Renal cortex interstitium (tissue), 15 donors: ENCODE data around the gene PCNP. TPM values are rescaled to one million over a fixed set of nuclear protein-coding genes. Genes with fewer than 3 reads are reported as not detected.
"Not testable (repeated sequence)": the region's sequence is repeated elsewhere in the genome, so short reads cannot be mapped to it uniquely, and the experiment has no call there.

Experiments
- DNase-seq, 11 donors: peaks; one replicate each; pipeline ENCODE4 v3.0.0-alpha.2; 2013; ENCODE audit warnings: low read depth in 9 of 11, low spot score in 4 of 11; ENCODE audit errors: extremely low read depth in 1 of 11
- long read RNA-seq, 16 experiments: transcript quantifications; one replicate each; lab custom pipeline, GENCODE V29; 2026
- polyA plus RNA-seq, 3 donors: library from polyadenylated mRNA; unstranded; fragments of 120-200 nt; gene quantifications; one replicate each; pipeline ENCODE4 v1.2.1, GENCODE V29; 2013; ENCODE audit not compliant: insufficient read length in 3 of 3

Gene PCNP
- 100 to 1,000 TPM; 197 to 242 (median 212) TPM for polyA plus RNA-seq
- long read RNA-seq, donor 1, transcript PCNP-201 (5 exons, 2,342 nt): minor isoform, 7 of 40 reads
- long read RNA-seq, donor 1, transcript PCNP-204 (4 exons, 2,028 nt): minor isoform, 7 of 40 reads
- long read RNA-seq, donor 1, transcript PCNP-202 (5 exons, 2,165 nt): major isoform, 23 of 40 reads
- long read RNA-seq, donor 1, partial matches to known transcripts: 0 of 40 reads
- long read RNA-seq, donor 1, other reads (novel, unspliced or antisense): 0 of 40 reads
- long read RNA-seq, donor 2, transcript PCNP-201 (5 exons, 2,342 nt): major isoform, 20 of 35 reads
- long read RNA-seq, donor 2, transcript PCNP-202 (5 exons, 2,165 nt): minor isoform, 8 of 35 reads
- long read RNA-seq, donor 2, partial matches to known transcripts: 0 of 35 reads
- long read RNA-seq, donor 2, other reads (novel, unspliced or antisense): 0 of 35 reads
- long read RNA-seq, donor 3, transcript PCNP-204 (4 exons, 2,028 nt): minor isoform, 8 of 64 reads
- long read RNA-seq, donor 3, transcript PCNP-201 (5 exons, 2,342 nt): major isoform, 33 of 64 reads
- long read RNA-seq, donor 3, transcript PCNP-202 (5 exons, 2,165 nt): minor isoform, 21 of 64 reads
- long read RNA-seq, donor 3, partial matches to known transcripts: 0 of 64 reads
- long read RNA-seq, donor 3, other reads (novel, unspliced or antisense): 0 of 64 reads
- long read RNA-seq, donor 4, transcript PCNP-202 (5 exons, 2,165 nt): minor isoform, 10 of 168 reads
- long read RNA-seq, donor 4, transcript PCNP-201 (5 exons, 2,342 nt): major isoform, 31 of 168 reads
- long read RNA-seq, donor 4, partial matches to known transcripts: 120 of 168 reads
- long read RNA-seq, donor 4, other reads (novel, unspliced or antisense): 0 of 168 reads
- long read RNA-seq, donor 5: 0 reads
- long read RNA-seq, donor 6, transcript PCNP-202 (5 exons, 2,165 nt): minor isoform, 11 of 2,454 reads
- long read RNA-seq, donor 6, transcript PCNP-204 (4 exons, 2,028 nt): minor isoform, 14 of 2,454 reads
- long read RNA-seq, donor 6, transcript PCNP-201 (5 exons, 2,342 nt): major isoform, 29 of 2,454 reads
- long read RNA-seq, donor 6, partial matches to known transcripts: 2,395 of 2,454 reads
- long read RNA-seq, donor 6, other reads (novel, unspliced or antisense): 0 of 2,454 reads
- long read RNA-seq, donor 7, transcript PCNP-202 (5 exons, 2,165 nt): minor isoform, 21 of 260 reads
- long read RNA-seq, donor 7, transcript PCNP-201 (5 exons, 2,342 nt): major isoform, 28 of 260 reads
- long read RNA-seq, donor 7, partial matches to known transcripts: 203 of 260 reads
- long read RNA-seq, donor 7, other reads (novel, unspliced or antisense): 0 of 260 reads
- long read RNA-seq, donor 8, transcript PCNP-204 (4 exons, 2,028 nt): minor isoform, 9 of 91 reads
- long read RNA-seq, donor 8, transcript PCNP-202 (5 exons, 2,165 nt): minor isoform, 26 of 91 reads
- long read RNA-seq, donor 8, transcript PCNP-201 (5 exons, 2,342 nt): major isoform, 47 of 91 reads
- long read RNA-seq, donor 8, partial matches to known transcripts: 0 of 91 reads
- long read RNA-seq, donor 8, other reads (novel, unspliced or antisense): 0 of 91 reads
- long read RNA-seq, donor 9, transcript PCNP-201 (5 exons, 2,342 nt): major isoform, 37 of 1,329 reads
- long read RNA-seq, donor 9, transcript PCNP-202 (5 exons, 2,165 nt): minor isoform, 16 of 1,329 reads
- long read RNA-seq, donor 9, partial matches to known transcripts: 1,270 of 1,329 reads
- long read RNA-seq, donor 9, other reads (novel, unspliced or antisense): 0 of 1,329 reads
- long read RNA-seq, donor 10, transcript PCNP-201 (5 exons, 2,342 nt): major isoform, 21 of 47 reads
- long read RNA-seq, donor 10, transcript PCNP-204 (4 exons, 2,028 nt): minor isoform, 7 of 47 reads
- long read RNA-seq, donor 10, transcript PCNP-202 (5 exons, 2,165 nt): minor isoform, 14 of 47 reads
- long read RNA-seq, donor 10, partial matches to known transcripts: 0 of 47 reads
- long read RNA-seq, donor 10, other reads (novel, unspliced or antisense): 0 of 47 reads
- long read RNA-seq, donor 11, transcript PCNP-202 (5 exons, 2,165 nt): minor isoform, 13 of 41 reads
- long read RNA-seq, donor 11, transcript PCNP-201 (5 exons, 2,342 nt): major isoform, 20 of 41 reads
- long read RNA-seq, donor 11, partial matches to known transcripts: 0 of 41 reads
- long read RNA-seq, donor 11, other reads (novel, unspliced or antisense): 0 of 41 reads
- long read RNA-seq, donor 12, transcript PCNP-201 (5 exons, 2,342 nt): major isoform, 10 of 19 reads
- long read RNA-seq, donor 12, partial matches to known transcripts: 0 of 19 reads
- long read RNA-seq, donor 12, other reads (novel, unspliced or antisense): 0 of 19 reads
- long read RNA-seq, donor 13, transcript PCNP-201 (5 exons, 2,342 nt): major isoform, 36 of 77 reads
- long read RNA-seq, donor 13, transcript PCNP-202 (5 exons, 2,165 nt): minor isoform, 31 of 77 reads
- long read RNA-seq, donor 13, transcript PCNP-204 (4 exons, 2,028 nt): minor isoform, 5 of 77 reads
- long read RNA-seq, donor 13, partial matches to known transcripts: 0 of 77 reads
- long read RNA-seq, donor 13, other reads (novel, unspliced or antisense): 0 of 77 reads
- long read RNA-seq, donor 14, transcript PCNP-201 (5 exons, 2,342 nt): major isoform, 21 of 41 reads
- long read RNA-seq, donor 14, transcript PCNP-202 (5 exons, 2,165 nt): minor isoform, 11 of 41 reads
- long read RNA-seq, donor 14, transcript PCNP-204 (4 exons, 2,028 nt): minor isoform, 6 of 41 reads
- long read RNA-seq, donor 14, partial matches to known transcripts: 0 of 41 reads
- long read RNA-seq, donor 14, other reads (novel, unspliced or antisense): 0 of 41 reads
- long read RNA-seq, donor 15, transcript PCNP-202 (5 exons, 2,165 nt): minor isoform, 13 of 35 reads
- long read RNA-seq, donor 15, transcript PCNP-201 (5 exons, 2,342 nt): major isoform, 14 of 35 reads
- long read RNA-seq, donor 15, partial matches to known transcripts: 0 of 35 reads
- long read RNA-seq, donor 15, other reads (novel, unspliced or antisense): 0 of 35 reads
- long read RNA-seq, donor 16, transcript PCNP-207 (5 exons, 786 nt): minor isoform, 9 of 151 reads
- long read RNA-seq, donor 16, transcript PCNP-202 (5 exons, 2,165 nt): minor isoform, 41 of 151 reads
- long read RNA-seq, donor 16, transcript PCNP-204 (4 exons, 2,028 nt): minor isoform, 11 of 151 reads
- long read RNA-seq, donor 16, transcript PCNP-201 (5 exons, 2,342 nt): major isoform, 77 of 151 reads
- long read RNA-seq, donor 16, partial matches to known transcripts: 6 of 151 reads
- long read RNA-seq, donor 16, other reads (novel, unspliced or antisense): 0 of 151 reads

- peak; percentile 98 to 99 (median 99) for DNase-seq
These were observed at the start of gene PCNP for GRCh38 chr3:101573449-101574387. Gene PCNP, plus strand, starts transcription at chr3:101574180. Its CDS starts 36 bp downstream, at chr3:101574216.

DNA sequence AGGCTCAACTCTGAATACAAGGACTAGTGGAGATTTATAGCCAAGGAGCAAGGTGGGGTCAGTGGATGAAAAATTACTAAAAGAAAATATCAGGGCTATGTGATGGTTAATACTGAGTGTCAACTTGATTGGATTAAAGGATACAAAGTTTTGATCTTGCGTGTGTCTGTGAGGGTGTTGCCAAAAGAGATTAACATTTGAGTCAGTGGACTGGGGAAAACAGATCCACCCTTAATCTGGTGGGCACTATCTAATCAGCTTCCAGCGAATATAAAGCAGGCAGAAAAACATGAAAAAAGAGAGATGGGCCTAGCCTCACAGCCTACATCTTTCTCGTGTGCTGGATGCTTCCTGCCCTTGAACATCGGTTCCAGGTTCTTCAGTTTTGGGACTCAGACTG, 46.5 kb upstream of the PCNP start:
- DNase-seq: no peak

DNA sequence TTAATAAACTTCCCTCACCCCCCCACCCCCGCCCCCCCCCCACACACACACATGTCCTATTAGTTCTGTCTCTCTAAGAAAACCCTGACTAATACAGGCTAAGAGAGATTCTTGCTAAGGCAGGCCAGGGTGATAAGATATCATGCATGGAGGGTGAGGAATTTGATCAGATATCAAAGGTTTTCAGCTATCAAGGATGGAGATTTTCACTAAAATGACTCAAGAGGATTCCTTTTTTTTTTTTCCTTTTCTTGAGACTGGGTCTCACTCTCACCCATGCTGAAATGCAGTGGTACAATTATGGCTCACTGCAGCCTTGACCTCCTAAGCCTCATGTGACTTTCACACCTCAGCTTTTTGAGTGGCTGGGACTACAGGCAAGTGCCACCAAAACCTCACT, 46.1 kb upstream of the PCNP start:
- DNase-seq: no peak

DNA sequence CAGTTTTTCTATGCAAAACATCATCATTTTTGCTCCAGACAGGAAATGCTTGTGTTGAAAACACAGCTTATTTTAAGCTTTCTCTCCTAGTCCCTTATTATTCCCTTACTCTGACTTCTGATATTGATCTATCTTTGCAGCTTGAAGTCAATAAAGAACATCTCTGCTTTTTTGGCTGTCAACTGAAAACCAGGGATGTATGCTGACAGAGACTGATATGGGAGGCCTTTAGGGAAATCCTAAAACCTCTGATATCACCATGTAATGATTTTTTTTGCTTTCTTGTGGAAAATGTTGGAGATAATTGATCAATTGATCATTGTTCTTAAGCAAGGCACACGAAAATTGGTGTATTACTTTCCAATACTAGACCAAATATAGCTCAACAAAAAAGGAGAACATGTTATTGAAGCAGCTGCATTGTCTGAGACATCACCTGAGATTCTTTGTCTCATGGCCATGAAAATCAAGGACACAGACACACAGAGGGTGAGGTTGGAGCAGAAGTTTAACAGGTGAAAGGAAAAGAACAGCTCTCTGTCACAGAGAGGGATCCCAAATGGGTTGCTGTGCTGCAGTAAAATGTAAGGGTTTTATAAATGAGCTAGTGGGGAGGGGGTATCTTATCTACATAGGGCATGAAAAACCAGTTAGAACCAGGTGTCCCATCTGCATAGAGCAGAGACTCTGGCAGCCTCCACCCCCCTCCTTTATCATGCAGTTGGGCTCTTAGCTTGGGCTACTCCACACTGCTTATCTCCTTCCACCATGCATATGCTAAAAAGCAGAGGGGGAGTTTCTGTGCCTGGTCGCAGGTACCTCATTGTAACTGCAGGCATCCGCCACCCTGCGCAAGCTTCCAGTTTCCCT, 43.9 kb upstream of the PCNP start:
- DNase-seq: no peak

DNA sequence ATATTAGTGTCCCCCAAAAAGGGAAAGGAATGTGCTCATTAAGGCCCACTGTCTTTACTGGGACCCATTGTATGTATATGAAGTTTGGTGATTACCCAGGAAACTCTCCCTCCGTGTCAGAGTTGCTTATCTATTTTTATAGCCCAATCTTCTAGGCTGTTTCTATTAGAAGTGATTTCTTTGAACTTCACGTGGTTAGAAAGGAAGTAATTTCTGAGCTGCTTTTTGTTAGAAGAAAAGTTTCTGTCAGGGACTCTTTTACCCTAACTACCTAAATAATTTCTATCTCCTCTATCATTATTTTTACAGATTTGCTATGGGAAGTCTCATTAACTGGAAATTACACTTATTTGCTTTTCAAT, 43.3 kb upstream of the PCNP start:
- no peak for DNase-seq

- DNase-seq: no peak
These were observed 42.4 kb upstream of the PCNP start for GRCh38 chr3:101531473-101532086.

- DNase-seq: no peak
These were observed 41.0 kb upstream of the PCNP start for GRCh38 chr3:101532783-101533602.

- DNase-seq: no peak
These were observed 40.4 kb upstream of the PCNP start for GRCh38 chr3:101533603-101533968.

- no peak for DNase-seq
These were observed 38.8 kb upstream of the PCNP start for GRCh38 chr3:101535221-101535620.

GRCh38 chr3:101536266-101536665, 37.7 kb upstream of the PCNP start:
- DNase-seq: no peak

GRCh38 chr3:101536955-101537354, 37.0 kb upstream of the PCNP start:
- not testable (repeated sequence) for DNase-seq

DNA sequence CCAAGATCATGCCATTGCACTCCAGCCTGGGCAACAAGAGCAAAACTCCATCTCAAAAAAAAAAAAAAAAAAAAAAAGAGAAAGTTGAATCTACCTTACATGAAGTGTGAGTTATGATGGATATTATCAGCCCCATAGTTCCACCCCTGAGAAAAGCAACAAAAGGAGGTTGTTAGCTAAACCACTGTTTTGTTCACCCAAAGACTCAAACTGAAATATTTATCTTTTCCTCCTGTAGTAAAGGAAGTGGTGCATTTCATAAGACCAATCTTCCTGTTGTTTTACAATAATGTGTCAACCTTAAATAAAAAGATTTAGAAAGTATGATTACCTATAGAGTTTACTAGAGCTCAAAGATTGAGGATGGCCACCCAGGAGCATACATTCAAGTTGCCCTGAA, 31.0 kb upstream of the PCNP start:
- DNase-seq: no peak
